HG03103 (cell line): Measurements from ENCODE around the gene SLC43A2.
"Not testable (repeated sequence)": the region's sequence is repeated elsewhere in the genome, so short reads cannot be mapped to it uniquely, and the experiment has no call there.

Experiments used
- ATAC-seq: cut with Tn5 transposase; IDR thresholded peaks from one replicate; pipeline ENCODE4 v1.9.1; 2021; ENCODE audit warnings: low read depth; ENCODE audit not compliant: unreplicated experiment

The SLC43A2 gene

GRCh38 chr17:1568950-1569810, 59.5 kb downstream of the SLC43A2 start:
- no peak for ATAC-seq

DNA sequence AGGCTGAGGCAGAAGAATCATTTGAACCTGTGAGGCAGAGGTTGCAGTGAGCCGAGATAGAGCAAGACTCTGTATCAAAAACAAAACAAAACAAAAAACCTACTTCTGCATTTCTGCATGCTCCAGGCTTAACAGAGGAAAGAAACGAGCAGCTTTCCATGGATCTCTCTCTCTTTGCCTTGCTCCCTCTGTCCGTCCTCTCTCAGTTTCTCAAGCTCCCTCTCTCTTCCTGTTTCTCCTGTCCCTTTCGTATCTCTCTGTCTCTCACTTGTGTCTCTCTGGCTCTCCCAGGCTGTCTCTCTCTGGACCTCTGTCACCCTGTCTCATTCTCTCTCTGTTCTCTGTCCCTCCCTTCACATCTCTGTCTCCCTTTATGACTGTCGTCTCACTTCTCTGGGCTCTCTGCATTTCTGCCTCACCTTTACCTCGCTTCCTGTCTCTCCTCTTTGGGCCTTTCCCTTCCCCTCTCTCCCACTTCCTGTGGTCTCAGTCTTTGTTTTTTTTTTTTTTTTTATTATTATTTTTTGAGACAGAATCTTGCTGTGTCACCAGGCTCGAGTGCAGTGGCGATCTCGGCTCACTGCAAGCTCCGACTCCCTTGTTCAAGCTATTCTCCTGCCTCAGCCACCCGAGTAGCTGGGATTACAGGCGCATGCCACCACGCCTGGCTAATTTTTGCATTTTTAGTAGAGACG, 62.0 kb downstream of the SLC43A2 start:
- ATAC-seq, result no peak

DNA sequence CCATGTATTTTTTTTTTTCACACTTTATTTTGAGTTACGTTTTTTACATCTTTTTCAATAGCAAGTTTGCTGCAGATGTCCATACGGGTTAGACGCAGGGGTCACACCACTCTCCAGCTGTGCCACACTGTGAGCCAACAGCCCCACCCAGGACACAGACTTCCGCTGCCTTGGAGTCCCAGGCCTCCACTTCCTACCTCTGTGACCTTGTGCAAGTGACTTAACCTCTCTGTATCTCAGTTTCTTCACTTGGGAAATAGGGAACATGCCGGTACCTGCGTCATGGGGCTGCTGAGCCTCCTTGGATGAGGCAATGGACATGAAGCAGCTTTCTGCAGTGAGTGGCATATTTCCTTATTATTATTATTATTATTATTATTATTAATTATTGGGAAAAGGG, 62.8 kb downstream of the SLC43A2 start:
- ATAC-seq, result no peak

DNA sequence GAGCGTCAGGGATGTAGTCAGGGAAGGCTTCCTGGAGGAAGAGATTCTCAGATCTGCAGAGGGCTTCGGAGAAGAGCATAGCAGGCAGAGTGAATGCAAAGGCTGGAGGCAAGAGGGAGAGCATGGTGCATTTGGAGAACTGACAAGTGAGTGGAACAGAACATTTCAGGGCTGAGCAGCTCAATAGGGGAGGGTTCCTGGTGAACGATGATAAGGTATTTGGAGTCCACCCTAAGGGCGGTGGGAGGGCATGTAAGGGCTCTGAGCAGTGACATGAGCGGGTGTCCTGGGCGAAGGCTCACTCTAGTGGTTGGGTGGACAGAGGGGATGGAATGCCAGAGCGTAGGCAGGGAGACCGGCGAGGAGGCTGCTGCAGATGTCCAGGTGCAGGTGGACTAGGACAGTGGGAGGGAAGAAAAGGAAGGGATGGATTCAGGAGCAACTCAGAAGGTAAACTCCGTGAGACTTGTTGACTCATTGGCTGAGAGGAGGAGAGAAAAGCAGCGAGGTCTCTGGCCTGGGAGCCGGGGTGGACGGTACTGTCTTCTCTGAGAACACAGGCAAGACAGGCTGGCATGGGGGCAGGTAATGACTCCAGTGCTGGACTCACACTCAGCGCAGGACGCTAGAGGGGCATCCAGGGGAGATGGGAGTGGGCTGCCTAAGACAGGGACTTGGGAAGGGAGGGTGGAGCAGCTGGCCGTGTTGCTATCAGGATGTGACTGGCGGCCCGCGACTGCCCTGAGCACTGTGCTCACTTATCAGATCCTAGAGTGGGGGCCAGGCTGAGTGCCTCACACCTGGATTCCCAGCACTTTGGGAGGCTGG, 64.6 kb downstream of the SLC43A2 start:
- ATAC-seq, result no peak

DNA sequence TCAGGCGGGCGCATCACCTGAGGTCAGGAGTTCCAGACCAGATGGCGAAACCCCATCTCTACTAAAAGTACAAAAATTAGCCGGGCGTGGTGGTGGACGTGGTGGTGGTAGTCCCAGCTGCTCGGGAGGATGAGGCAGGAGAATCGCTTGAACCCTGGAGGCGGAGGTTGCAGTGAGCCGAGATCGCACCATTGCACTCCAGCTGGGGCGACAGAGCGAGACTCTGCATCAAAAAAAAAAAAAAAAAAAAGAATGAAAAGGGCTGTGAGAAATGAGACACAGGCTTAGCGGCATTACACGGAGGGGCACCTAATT, 65.2 kb downstream of the SLC43A2 start:
- ATAC-seq, result not testable (repeated sequence)

- ATAC-seq, result peak; percentile 23
These were observed 66.4 kb downstream of the SLC43A2 start for GRCh38 chr17:1562176-1562643.

GRCh38 chr17:1561420-1562175, 67.0 kb downstream of the SLC43A2 start:
- no peak for ATAC-seq

DNA sequence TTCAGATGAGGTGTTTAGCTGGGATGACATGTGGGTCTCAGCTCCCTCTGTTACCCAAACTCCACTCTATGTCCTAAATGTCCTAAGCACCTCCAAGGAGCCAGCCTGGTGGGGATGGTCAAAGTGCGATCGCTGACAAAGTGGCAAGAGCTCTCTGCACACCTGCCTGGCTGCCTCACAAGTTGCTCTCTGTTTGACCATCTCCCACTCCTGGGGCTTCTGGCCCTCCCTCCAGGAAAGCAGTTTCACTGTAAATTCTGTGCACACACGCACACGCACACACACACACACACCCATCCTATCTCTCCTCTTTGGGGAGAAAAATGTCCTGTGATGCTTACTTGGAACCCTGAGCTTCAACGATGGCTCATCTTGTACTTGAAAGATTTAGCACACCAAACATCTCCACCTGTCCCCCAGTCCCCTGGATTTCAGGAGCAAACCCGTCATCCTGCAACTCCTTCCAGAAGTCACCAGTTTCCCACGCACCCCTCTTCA, 67.7 kb downstream of the SLC43A2 start:
- no peak for ATAC-seq

DNA sequence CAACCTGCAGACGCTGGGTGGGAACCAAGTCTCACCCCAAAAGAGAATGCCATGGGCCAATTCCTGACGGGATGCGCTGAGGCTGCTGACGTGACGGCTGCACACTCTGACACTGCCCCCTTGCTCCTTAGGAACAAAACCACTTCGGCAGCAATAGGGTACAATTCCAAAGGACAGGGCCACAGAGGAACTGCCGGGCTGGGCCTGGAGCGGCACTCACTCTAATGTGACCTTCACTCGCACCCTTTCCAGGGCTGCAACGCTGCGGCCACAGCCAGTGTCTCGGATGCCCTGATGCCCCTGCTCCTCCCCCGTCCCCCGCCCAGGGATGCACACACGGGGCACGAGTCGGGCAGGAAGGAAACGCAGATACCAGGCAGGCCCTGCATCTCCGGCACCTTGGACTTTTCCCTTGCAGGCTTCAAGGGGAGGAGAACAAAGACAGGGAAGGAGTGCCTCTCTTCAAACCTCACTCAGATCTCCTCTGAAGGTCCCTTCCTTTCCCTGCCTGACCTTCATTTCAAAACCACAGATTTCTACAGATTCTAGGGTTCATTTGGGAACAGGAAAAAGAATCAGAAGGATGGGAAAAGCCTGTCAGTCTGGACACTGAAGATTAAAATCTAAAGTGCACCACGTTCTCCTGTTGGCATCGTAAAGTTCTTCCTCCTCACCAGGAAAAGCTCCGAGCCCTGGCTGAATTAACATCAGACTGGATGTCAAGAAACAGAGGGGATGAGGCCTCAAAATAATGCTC, 68.4 kb downstream of the SLC43A2 start:
- ATAC-seq, result no peak

DNA sequence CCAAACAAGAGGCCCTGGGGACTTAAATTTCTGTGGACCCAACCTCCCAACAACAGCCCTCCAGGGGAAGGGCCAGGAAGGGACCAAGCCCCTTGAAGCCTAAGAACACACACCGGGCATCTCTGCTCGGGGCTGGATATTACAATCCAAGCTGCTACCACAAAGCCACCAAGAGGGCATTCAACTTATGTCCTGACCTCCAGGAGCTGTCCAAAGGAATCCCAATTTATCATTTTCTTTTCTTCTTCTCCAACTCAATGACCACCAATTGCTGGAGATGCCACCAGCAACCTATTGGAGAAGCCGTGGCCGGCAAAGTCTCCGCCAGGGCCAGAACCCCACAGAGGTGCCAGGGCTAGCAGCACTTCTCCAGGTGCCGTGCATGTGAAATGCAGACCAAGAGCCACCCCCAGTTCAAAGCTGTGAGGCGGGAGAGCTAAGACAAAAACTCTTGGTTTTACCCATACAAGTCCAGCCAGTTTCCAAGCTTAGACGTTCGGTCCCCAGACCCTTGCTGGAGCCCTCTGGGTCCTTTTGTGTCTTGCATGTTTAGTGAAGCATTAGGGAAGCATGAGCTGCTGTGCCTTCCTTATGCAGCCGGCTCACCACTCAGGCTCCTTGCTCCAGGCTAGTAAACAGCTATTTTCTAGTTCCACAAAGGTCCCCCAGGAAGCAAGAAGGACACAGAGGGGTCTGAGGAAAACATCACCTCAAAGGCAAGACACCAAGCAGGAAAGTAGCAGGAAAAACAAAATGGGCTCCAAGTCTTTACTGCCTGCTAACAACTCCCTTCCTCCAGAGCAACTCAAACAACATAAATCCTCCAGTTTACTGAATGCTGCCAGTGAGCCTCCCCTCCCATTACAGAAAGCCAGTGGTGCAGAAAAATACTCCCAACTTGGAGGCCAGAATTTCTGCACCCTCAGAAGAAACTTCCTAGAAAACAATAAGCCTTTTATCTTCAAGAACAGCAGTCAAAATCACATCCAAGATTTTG, 69.3 kb downstream of the SLC43A2 start:
- no peak for ATAC-seq

GRCh38 chr17:1558401-1558800, 70.2 kb downstream of the SLC43A2 start:
- no peak for ATAC-seq

- ATAC-seq, result no peak
These were observed 71.1 kb downstream of the SLC43A2 start for GRCh38 chr17:1557355-1558095.

GRCh38 chr17:1555651-1556471, 72.8 kb downstream of the SLC43A2 start:
- no peak for ATAC-seq

DNA sequence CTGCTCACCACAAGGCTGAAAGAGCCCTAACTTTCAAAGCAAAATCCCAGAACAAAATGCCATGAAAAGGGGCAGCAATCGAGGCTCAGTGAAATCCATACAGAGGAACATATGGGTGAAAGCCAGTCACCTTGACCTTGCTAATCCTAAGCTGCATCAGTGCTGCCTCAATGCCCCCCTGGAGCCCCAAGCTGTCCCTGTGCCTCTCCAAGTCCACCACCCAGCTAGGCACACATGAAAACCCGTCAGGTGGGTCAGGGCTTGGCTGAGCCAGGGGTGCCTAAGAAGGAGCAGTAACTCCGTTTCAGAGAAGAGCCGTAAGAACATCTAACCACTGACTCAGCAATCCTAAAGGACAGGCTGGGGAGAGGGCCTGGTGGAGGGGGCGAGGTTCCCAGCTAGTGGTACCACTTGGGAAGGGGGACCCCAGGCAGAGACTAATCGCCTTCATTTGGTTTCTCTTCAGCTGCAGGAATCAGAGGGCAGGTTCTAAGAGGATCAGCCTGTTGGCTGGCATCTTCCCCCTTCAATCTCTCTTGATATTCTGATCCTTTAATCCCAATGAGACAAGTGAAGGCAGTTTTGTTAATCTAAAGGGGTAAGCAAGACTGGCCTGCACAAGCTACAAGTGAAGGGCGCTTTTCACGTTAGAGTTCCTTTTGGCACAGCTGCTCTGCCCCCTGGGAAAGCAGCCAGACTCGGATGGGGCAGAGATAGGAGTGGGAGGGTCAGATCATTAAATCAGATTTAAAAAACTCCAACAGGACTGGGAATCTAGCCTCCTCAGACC, 73.7 kb downstream of the SLC43A2 start:
- no peak for ATAC-seq

DNA sequence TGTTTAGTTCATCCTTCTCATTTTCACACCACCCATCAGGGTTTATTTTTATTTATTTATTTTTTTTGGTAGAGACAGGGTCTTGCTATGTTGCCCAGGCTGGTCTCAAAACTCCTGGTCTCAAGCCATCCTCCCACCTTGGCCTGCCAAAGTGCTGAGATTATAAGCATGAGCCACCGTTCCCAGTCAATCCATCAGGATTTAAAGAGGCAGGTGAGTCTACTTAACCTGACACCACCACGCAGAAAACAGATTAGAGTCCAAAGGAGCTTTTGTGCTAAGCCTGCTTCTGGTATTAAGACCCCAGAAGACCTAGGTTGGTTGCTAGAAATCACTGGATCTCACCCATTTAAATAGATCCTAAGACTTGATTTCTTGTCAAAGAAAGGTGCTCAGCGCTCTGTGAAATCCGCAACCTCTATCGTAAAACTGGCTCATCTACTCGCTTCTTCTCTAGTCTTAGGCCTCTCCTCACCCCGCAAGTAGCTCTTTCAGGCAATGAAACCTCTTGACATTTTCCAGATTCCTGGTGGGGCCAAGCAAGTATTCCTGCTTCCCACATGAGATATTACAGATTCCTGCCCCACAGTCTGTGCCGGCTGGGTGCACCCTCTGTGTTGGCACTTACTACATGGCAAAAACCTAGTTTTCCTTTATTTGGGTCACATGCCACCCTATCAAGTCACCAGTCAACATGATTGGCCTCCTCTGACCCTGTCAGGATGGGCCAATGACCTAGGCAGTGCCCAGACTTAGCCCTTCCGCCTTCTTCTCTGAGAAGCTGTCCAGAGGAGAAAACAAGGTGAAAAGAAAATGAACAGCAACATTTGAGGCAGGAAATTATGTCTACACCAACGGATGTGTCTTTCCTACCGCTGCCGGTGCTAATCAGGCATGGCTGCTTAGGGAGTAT, 75.0 kb downstream of the SLC43A2 start:
- no peak for ATAC-seq
